ENCODE data around the gene JAKMIP3. TPM values are rescaled to one million over a fixed set of nuclear protein-coding genes. Genes with fewer than 3 reads are reported as not detected.

The JAKMIP3 gene
- total RNA-seq, 4 donors from 2014 or later: 0.26 to 1.3 (median 1.2) TPM; not detected in 1

DNA sequence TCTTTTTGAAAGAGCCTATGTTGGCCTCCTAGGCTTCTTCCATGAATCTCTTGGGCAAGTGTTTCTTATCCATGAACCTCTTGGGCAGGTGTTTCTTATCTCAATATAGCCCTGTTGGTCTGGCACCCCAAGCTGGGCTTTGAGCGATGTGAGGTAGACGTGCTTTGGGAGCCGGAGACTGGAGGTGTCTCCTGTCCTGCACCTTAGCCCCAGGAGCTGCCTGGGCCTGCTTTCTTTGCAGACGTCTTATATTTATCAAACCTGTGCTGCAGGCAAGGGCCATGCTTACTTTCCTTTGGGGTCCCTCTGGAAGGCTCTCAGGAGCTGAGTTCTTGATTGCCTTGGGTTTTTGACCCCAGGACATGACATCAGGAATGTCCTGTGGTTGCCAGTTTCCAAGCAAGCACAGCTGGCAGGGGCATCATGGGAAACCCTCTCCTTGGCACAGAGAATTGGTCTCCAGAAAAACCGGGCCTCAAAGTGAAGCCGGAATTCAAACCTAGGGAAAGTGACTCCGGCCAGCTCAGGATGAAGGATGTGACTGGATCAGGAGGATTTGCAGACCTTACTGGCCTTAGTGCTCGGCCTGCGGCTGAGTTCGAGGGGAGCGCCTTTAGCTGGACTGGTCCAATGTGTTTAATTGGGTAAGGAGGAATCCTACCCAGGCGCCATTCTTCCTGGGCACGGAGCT is 2.8 kb downstream of the JAKMIP3 start:
- Histone ChIP-seq H3K27me3 (no peaks in the 10 kb centered on the region), H3K4me1 (no peaks in the 10 kb centered on the region), H3K4me3 (no peak overlapping the region), H3K36me3 (no peaks in the 10 kb centered on the region), H3K9me3 (no peaks in the 10 kb centered on the region), H3K27ac (no peak overlapping the region)
- DNase-seq: no peak
- TF ChIP-seq POLR2A (IDR thresholded peaks at IDR 0.05): no peak
- TF ChIP-seq, protein P1, sequence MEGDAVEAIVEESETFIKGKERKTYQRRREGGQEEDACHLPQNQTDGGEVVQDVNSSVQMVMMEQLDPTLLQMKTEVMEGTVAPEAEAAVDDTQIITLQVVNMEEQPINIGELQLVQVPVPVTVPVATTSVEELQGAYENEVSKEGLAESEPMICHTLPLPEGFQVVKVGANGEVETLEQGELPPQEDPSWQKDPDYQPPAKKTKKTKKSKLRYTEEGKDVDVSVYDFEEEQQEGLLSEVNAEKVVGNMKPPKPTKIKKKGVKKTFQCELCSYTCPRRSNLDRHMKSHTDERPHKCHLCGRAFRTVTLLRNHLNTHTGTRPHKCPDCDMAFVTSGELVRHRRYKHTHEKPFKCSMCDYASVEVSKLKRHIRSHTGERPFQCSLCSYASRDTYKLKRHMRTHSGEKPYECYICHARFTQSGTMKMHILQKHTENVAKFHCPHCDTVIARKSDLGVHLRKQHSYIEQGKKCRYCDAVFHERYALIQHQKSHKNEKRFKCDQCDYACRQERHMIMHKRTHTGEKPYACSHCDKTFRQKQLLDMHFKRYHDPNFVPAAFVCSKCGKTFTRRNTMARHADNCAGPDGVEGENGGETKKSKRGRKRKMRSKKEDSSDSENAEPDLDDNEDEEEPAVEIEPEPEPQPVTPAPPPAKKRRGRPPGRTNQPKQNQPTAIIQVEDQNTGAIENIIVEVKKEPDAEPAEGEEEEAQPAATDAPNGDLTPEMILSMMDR (IDR thresholded peaks at IDR 0.05): no peak
- intact Hi-C loops (cut with DNase I; ENCODE audit: low total_unique reads): no loop called here

DNA sequence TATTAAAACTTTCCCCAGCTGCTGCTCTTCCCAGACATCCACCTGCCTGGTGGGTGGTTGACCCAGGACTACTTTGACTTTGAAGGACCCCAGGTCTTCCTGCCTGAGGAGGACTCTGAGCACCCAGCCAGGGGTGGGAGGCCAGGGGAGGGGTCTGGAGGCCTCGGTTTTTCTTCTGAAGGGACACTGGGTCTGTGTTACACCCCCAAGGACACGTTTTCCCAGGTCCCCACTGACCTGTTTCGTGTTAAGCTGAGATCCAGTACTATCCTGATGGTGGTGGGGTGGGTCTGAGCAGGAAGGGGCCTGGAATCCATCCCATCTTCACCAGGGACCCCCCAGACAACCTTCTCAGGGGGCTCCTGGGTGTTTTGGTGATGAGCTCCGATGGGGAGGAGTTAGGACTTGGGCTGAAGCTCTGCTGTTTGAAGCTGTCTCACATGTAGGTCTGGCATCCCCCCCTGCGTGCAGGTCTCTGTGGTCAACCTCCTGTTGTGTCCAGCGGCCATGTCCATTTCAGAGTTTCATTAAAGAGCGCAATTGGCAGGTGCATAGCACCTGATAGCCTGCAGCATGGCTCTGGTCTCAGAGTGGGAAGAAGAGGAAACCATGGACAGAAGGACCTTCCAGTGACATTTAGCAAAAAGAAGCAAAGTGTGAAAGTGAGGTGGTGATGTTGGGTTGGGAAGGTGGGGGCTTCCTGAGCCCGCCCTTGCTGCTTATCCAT is 3.5 kb downstream of the JAKMIP3 start:
- H3K4me3 ChIP-seq: no peak overlapping the region
- H3K4me1 ChIP-seq: no peaks in the 10 kb centered on the region
- no peak for DNase-seq
- intact Hi-C loops (cut with DNase I; ENCODE audit: low total_unique reads): no loop called here
- no peaks in the 10 kb centered on the region for H3K36me3 ChIP-seq
- H3K27ac ChIP-seq: no peak overlapping the region
- TF ChIP-seq, protein P1 (IDR thresholded peaks at IDR 0.05): no peak
- TF ChIP-seq POLR2A (IDR thresholded peaks at IDR 0.05): no peak
- no peaks in the 10 kb centered on the region for H3K9me3 ChIP-seq
- H3K27me3 ChIP-seq: no peaks in the 10 kb centered on the region

DNA sequence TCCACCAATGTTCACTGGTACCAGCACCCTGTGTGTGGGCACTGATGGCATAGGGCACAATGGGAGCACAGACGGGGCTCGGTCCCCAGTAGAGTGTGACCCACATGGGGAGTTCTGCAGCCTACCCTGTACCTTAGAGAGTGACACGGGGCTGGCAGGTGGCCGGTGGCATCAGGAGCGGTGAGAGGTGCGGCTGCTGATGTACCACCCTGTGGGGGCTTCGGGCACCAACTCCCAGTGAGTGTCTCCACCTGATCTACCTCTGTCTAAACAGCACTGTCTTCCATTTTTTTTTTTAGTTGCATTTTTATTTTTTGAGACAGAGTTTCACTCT is 4.1 kb downstream of the JAKMIP3 start:
- Histone ChIP-seq H3K4me1 (no peaks in the 10 kb centered on the region), H3K9me3 (no peaks in the 10 kb centered on the region), H3K4me3 (no peak overlapping the region), H3K27me3 (no peaks in the 10 kb centered on the region), H3K27ac (no peak overlapping the region), H3K36me3 (no peaks in the 10 kb centered on the region)
- TF ChIP-seq, protein P1 (IDR thresholded peaks at IDR 0.05): no peak
- TF ChIP-seq POLR2A (IDR thresholded peaks at IDR 0.05): no peak
- no peak for DNase-seq
- intact Hi-C loops (cut with DNase I; ENCODE audit: low total_unique reads): no loop called here

DNA sequence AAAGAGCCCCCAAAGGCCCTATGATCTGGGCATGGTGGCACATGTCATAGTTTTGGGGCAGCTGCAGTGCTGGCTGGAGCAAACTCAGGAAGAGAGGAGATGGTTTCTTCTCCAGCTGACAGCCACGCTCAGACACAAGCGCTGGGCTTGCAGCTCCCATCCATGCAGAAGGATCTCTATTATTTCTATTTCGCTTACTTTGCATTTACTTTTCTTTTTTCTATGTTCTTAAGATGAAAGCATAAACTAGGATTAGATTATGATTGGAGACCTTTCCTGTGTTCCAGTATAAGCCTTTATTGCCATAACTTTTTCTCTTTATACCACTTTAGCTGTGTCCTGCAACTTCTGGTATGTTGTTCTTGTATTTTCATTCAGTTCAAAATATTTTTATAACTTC is 5.0 kb downstream of the JAKMIP3 start:
- H3K27me3 ChIP-seq: no peaks in the 10 kb centered on the region
- H3K4me1 ChIP-seq: no peaks in the 10 kb centered on the region

DNA sequence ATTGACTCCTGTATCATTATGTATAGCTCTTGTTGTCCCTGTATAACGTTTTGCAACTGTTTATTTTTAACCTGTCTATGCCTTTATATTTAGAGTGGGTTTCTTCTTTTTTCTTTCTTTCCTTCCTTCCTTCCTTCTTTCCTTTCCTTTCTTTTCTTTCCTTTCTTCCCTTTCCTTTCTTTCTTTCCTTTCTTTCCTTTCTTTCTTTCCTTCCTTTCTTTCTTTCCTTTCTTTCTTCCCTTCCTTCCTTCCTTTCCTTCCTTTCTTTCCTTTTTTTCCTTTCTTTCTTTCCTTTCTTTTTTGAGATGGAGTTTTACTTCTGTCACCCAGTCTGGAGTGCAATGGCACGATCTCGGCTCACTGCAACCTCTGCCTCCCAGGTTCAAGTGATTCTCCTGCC is 5.9 kb downstream of the JAKMIP3 start:
- intact Hi-C loops (cut with DNase I; ENCODE audit: low total_unique reads): no loop called here
- H3K27ac ChIP-seq: no peak overlapping the region
- H3K4me1 ChIP-seq: no peaks in the 10 kb centered on the region

More for the DNA sequence above, 5.0 kb downstream of the JAKMIP3 start:
- H3K4me3 ChIP-seq: no peak overlapping the region
- H3K36me3 ChIP-seq: no peaks in the 10 kb centered on the region
- no peak overlapping the region for H3K27ac ChIP-seq
- H3K9me3 ChIP-seq: no peaks in the 10 kb centered on the region
- intact Hi-C loops (cut with DNase I; ENCODE audit: low total_unique reads): no loop called here
- no peak for DNase-seq
- TF ChIP-seq, protein P1 (IDR thresholded peaks at IDR 0.05): no peak
- no peak for TF ChIP-seq POLR2A (IDR thresholded peaks at IDR 0.05)

More for the DNA sequence above, 5.9 kb downstream of the JAKMIP3 start:
- TF ChIP-seq, protein P1 (IDR thresholded peaks at IDR 0.05): no peak
- no peak for TF ChIP-seq POLR2A (IDR thresholded peaks at IDR 0.05)
- H3K27me3 ChIP-seq: no peaks in the 10 kb centered on the region
- H3K4me3 ChIP-seq: no peak overlapping the region
- no peaks in the 10 kb centered on the region for H3K9me3 ChIP-seq
- no peaks in the 10 kb centered on the region for H3K36me3 ChIP-seq
- no peak for DNase-seq

Data from uterus (tissue), 4 donors.